Mesothelial cell of epicardium (in vitro differentiated cells): ENCODE data around the gene MRFAP1. TPM values are rescaled to one million over a fixed set of nuclear protein-coding genes. Genes with fewer than 3 reads are reported as not detected.
"Not testable (repeated sequence)": the region's sequence is repeated elsewhere in the genome, so short reads cannot be mapped to it uniquely, and the experiment has no call there.

Experiments
- DNase-seq, 2 experiments: peaks; one replicate each; pipeline ENCODE4 v3.0.0; 2021; ENCODE audit warnings: low spot score in 2 of 2; ENCODE audit not compliant: unreplicated experiment in 2 of 2
- H3K27ac Mint-ChIP-seq: 2 replicates; pipeline ENCODE4 v1.8.0; 2021; ENCODE audit warnings: mixed read lengths
- H3K27me3 Mint-ChIP-seq: 2 replicates; pipeline ENCODE4 v1.8.0; 2021; ENCODE audit warnings: low read depth, mixed read lengths
- H3K36me3 Mint-ChIP-seq: 2 replicates; pipeline ENCODE4 v1.8.0; 2021; ENCODE audit warnings: mixed read lengths
- H3K4me1 Mint-ChIP-seq: 2 replicates; pipeline ENCODE4 v1.8.0; 2021; ENCODE audit warnings: mixed read lengths
- H3K4me3 Mint-ChIP-seq: 2 replicates; pipeline ENCODE4 v1.8.0; 2021; ENCODE audit warnings: mild to moderate bottlenecking, moderate library complexity, mixed read lengths
- H3K9me3 Mint-ChIP-seq: 2 replicates; pipeline ENCODE4 v1.8.0; 2021; ENCODE audit warnings: mixed read lengths
- total RNA-seq: library from RNA; stranded (reverse); gene quantifications from 3 replicates; pipeline ENCODE4 v1.2.1, GENCODE V29; 2021
- TF ChIP-seq, protein P1 (sequence below): fragments of 200-600 bp; sonication (generic); IDR thresholded peaks from one replicate; pipeline ENCODE4 v1.5.0; 2021; ENCODE audit warnings: antibody characterized with exemption; ENCODE audit not compliant: unreplicated experiment

MRFAP1 gene
- total RNA-seq, 1 donor from 2014 or later, result 242 TPM

- TF ChIP-seq, protein P1, sequence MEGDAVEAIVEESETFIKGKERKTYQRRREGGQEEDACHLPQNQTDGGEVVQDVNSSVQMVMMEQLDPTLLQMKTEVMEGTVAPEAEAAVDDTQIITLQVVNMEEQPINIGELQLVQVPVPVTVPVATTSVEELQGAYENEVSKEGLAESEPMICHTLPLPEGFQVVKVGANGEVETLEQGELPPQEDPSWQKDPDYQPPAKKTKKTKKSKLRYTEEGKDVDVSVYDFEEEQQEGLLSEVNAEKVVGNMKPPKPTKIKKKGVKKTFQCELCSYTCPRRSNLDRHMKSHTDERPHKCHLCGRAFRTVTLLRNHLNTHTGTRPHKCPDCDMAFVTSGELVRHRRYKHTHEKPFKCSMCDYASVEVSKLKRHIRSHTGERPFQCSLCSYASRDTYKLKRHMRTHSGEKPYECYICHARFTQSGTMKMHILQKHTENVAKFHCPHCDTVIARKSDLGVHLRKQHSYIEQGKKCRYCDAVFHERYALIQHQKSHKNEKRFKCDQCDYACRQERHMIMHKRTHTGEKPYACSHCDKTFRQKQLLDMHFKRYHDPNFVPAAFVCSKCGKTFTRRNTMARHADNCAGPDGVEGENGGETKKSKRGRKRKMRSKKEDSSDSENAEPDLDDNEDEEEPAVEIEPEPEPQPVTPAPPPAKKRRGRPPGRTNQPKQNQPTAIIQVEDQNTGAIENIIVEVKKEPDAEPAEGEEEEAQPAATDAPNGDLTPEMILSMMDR, result no peak
- Mint-ChIP-seq H3K9me3 (peaks cover 4% of the 10 kb centered on the region), H3K4me1 (peaks cover 3% of the 10 kb centered on the region), H3K27me3 (no peaks in the 10 kb centered on the region), H3K36me3 (peaks cover 16% of the 10 kb centered on the region), H3K4me3 (no peak overlapping the region), H3K27ac (no peak overlapping the region)
- no peak for DNase-seq
Measured at GRCh38 chr4:6621556-6621927, 18.9 kb upstream of the MRFAP1 start.

- Mint-ChIP-seq H3K36me3 (peaks cover 11% of the 10 kb centered on the region), H3K27ac (no peak overlapping the region), H3K4me3 (no peak overlapping the region), H3K4me1 (peaks cover 3% of the 10 kb centered on the region), H3K9me3 (peaks cover 4% of the 10 kb centered on the region), H3K27me3 (no peaks in the 10 kb centered on the region)
- TF ChIP-seq, protein P1, result no peak
- DNase-seq, result no peak
Measured at GRCh38 chr4:6622744-6623143, 17.7 kb upstream of the MRFAP1 start.

DNA sequence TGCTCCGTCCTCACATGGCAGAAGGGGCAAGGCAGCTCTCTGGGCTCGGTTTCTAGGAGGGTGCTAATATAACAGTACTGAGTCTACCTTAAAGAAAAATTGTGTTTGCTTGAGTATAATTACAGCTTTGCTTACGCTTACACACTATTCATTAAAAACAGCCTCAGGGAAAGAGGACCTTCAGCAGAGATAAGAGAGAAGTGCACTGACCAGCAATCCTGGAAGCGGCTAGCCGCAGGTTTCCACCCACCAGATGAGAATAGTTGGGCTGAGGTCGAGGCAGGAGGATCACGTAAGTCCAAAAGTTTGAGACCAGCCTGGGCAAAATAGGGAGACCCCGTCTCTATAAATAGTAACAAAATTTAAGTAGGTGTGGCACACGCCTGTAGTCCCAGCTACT, 15.2 kb upstream of the MRFAP1 start:
- Mint-ChIP-seq H3K9me3 (peaks cover 4% of the 10 kb centered on the region), H3K4me1 (peaks cover 3% of the 10 kb centered on the region), H3K27me3 (no peaks in the 10 kb centered on the region), H3K36me3 (peaks cover 7% of the 10 kb centered on the region), H3K4me3 (no peak overlapping the region), H3K27ac (no peak overlapping the region)
- no peak for DNase-seq
- TF ChIP-seq, protein P1, result no peak

- H3K27me3 Mint-ChIP-seq, result no peaks in the 10 kb centered on the region
- peaks cover 7% of the 10 kb centered on the region for H3K36me3 Mint-ChIP-seq
- H3K4me3 Mint-ChIP-seq, result no peak overlapping the region
- H3K4me1 Mint-ChIP-seq, result peaks cover 3% of the 10 kb centered on the region
- no peak overlapping the region for H3K27ac Mint-ChIP-seq
- no peak for DNase-seq
- TF ChIP-seq, protein P1, result no peak
- H3K9me3 Mint-ChIP-seq, result peaks cover 4% of the 10 kb centered on the region
Measured at GRCh38 chr4:6626066-6626465, 14.4 kb upstream of the MRFAP1 start.

DNA sequence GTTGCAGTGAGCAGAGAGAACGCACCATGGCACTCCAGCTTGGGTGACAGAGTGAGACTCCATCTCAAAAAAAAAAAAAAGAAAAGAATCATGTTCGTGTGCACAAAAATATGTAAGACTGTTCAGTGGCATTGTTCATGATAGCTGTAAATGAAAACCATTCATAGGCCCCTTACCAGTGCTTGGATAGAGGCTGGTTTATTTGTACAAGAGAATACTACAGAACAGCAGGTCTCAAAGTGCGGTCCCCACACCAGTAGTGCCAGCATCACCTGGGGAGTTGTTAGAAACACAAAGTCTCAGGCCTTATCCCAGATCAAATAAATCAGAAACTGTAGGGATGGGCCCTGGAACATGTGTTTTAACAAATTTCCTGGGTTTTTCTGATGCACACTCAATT, 12.7 kb upstream of the MRFAP1 start:
- Mint-ChIP-seq H3K27me3 (no peaks in the 10 kb centered on the region), H3K9me3 (no peaks in the 10 kb centered on the region), H3K36me3 (no peaks in the 10 kb centered on the region), H3K27ac (no peak overlapping the region), H3K4me3 (no peak overlapping the region), H3K4me1 (peaks cover 5% of the 10 kb centered on the region)
- DNase-seq, result no peak
- TF ChIP-seq, protein P1, result no peak

DNA sequence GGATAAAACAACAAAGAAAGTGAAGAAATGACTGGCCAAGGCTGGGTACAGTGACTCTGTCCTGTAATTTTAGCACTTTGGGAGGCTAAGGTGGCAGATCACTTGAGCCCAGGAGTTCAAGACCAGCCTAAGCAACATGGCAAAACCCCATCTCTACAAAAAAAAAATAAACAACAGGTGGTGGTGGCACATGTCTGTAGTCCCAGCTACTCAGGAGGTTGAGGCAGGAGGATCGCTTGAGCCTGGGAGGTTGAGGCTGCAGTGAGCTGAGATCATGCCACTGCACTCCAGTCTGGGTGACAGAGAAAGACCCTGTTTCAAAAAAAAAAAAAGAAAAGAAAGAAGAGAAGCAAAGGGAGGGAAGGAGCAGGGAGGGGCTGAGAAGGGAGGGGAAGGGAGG, 12.0 kb upstream of the MRFAP1 start:
- not testable (repeated sequence) for H3K9me3 Mint-ChIP-seq, DNase-seq, H3K27ac Mint-ChIP-seq, H3K36me3 Mint-ChIP-seq, H3K4me3 Mint-ChIP-seq, H3K27me3 Mint-ChIP-seq
- peaks cover 11% of the 10 kb centered on the region for H3K4me1 Mint-ChIP-seq
